Cardiac fibroblast (primary cell): ENCODE measurements around the gene MYL9.

Source experiments
- DNase-seq, 2 donors: peaks; one replicate each; pipeline versions ENCODE4 v3.0.0 to v3.0.0-alpha.2; 2010; ENCODE audit warnings: low read depth in 2 of 2
- H3K4me3 ChIP-seq, 2 donors: replicated peaks in 1 of 2; 1 replicate in 1 of 2; 2 replicates in 1 of 2; pipeline ENCODE4 v1.5.1; 2011; ENCODE audit warnings: low read depth in 2 of 2, low read length in 2 of 2, mild to moderate bottlenecking in 2 of 2, moderate library complexity in 1 of 2
- TF ChIP-seq, protein P1 (sequence below): IDR thresholded peaks from one replicate; pipeline ENCODE4 v1.5.1; 2011; ENCODE audit warnings: low read depth, mild to moderate bottlenecking, low read length, inconsistent platforms

The MYL9 gene

GRCh38 chr20:36574366-36575135 lies 33.2 kb downstream of the MYL9 start:
- peak; percentile 49 to 62 for DNase-seq
- TF ChIP-seq, protein P1, sequence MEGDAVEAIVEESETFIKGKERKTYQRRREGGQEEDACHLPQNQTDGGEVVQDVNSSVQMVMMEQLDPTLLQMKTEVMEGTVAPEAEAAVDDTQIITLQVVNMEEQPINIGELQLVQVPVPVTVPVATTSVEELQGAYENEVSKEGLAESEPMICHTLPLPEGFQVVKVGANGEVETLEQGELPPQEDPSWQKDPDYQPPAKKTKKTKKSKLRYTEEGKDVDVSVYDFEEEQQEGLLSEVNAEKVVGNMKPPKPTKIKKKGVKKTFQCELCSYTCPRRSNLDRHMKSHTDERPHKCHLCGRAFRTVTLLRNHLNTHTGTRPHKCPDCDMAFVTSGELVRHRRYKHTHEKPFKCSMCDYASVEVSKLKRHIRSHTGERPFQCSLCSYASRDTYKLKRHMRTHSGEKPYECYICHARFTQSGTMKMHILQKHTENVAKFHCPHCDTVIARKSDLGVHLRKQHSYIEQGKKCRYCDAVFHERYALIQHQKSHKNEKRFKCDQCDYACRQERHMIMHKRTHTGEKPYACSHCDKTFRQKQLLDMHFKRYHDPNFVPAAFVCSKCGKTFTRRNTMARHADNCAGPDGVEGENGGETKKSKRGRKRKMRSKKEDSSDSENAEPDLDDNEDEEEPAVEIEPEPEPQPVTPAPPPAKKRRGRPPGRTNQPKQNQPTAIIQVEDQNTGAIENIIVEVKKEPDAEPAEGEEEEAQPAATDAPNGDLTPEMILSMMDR, result no peak
- peak overlapping the region; percentile 64 to 85 for H3K4me3 ChIP-seq

DNA sequence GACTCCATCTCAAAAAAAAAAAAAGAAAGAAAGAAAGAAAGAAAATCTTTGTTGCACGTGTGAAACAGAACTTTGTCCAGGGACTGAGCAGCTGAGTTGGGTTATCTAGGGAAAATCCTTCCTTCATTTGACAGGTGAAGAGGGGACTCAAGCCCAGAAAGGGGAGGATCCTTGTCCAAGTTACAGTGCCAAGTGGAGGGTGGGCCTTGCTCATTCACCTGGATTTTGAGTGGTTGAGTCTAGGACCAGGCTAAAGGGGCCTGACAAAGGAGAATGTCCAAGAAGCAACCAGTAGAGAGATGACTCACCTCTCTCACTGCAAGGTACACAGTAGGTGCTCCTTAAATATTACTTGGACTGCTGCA lies 34.7 kb downstream of the MYL9 start:
- no peak for DNase-seq
- TF ChIP-seq, protein P1, result no peak
- no peak overlapping the region for H3K4me3 ChIP-seq

DNA sequence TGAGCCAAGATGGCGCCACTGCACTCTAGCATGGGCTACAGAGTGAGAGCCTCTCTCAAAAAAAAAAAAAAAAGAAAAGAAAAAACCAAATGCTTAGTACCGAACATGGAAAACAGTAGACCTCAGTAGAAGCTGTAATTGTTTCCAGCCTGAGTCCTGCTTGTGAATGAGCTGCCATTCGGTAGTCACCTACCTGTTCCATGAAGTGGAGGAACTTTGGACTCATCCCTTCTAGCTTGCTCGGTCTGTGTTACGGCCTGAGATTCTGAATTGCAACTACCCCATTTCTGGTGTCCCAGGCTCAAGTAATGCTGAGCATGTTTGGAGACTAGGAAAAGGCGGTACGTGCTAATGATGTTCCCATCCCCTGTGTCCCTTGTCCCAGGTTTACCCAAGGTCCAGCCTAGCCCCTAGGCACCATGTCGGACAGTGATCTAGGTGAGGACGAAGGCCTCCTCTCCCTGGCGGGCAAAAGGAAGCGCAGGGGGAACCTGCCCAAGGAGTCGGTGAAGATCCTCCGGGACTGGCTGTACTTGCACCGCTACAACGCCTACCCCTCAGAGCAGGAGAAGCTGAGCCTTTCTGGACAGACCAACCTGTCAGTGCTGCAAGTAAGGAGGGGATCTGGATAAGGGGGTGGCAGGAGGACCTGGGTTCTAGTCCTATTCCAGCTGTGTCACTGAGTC lies 37.2 kb downstream of the MYL9 start:
- no peak for DNase-seq
- no peak overlapping the region for H3K4me3 ChIP-seq
- TF ChIP-seq, protein P1, result no peak

DNA sequence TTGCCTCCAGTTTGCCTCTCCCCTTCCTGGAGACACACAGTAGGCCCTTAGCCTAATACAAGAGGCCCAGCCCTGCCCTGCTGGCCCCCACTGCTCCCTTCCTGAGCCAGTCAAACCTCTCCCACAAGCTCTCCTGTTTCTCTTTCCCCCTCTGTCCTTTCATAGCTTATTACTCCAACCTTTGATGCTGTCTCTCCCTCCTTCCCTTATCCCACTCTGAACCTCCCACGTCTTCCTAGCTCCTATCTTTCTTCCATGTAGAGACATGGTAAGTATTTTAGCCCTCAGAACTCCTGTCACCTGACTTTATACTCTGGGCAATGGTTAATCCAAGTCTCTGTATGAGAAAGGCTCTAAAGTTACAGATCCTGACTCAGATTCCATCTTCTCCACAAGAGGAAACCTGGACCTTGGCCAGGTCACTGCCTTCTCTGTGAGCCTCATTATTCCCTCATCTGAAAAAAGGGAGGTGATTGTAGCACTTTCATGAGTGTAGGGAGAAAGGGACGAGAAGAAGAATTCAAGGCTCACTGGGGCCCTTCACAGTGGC lies 38.8 kb downstream of the MYL9 start:
- TF ChIP-seq, protein P1, result no peak
- H3K4me3 ChIP-seq, result no peak overlapping the region
- DNase-seq, result peak; percentile 18 to 24

- DNase-seq, result no peak
- TF ChIP-seq, protein P1, result no peak
- H3K4me3 ChIP-seq, result no peak overlapping the region
Observed at GRCh38 chr20:36582322-36582721, 41.0 kb downstream of the MYL9 start.

GRCh38 chr20:36582821-36583220 lies 41.5 kb downstream of the MYL9 start:
- DNase-seq, result no peak
- TF ChIP-seq, protein P1, result no peak
- H3K4me3 ChIP-seq, result no peak overlapping the region
